ENCODE data around the gene DPYSL4. TPM values are rescaled to one million over a fixed set of nuclear protein-coding genes. Genes with fewer than 3 reads are reported as not detected.

The DPYSL4 gene
- total RNA-seq, 1 donor from 2014 or later = 1.8 TPM

GRCh38 chr10:132176623-132177500 is 9.9 kb upstream of the DPYSL4 start:
- no peak for DNase-seq (ENCODE audit: low spot score)

- DNase-seq (ENCODE audit: low spot score) = no peak
Observed at GRCh38 chr10:132178046-132178445, 8.7 kb upstream of the DPYSL4 start.

GRCh38 chr10:132178672-132179545 is 7.8 kb upstream of the DPYSL4 start:
- no peak for DNase-seq (ENCODE audit: low spot score)

GRCh38 chr10:132179551-132180392 is 7.0 kb upstream of the DPYSL4 start:
- no peak for DNase-seq (ENCODE audit: low spot score)

- DNase-seq (ENCODE audit: low spot score) = no peak
Observed at GRCh38 chr10:132180736-132181135, 6.0 kb upstream of the DPYSL4 start.

GRCh38 chr10:132181691-132182425 is 4.9 kb upstream of the DPYSL4 start:
- DNase-seq (ENCODE audit: low spot score) = no peak

- no peak for DNase-seq (ENCODE audit: low spot score)
Observed at GRCh38 chr10:132182591-132182990, 4.2 kb upstream of the DPYSL4 start.

GRCh38 chr10:132183046-132183445 is 3.7 kb upstream of the DPYSL4 start:
- DNase-seq (ENCODE audit: low spot score) = no peak

GRCh38 chr10:132184816-132185593 is 1.7 kb upstream of the DPYSL4 start:
- no peak for DNase-seq (ENCODE audit: low spot score)

GRCh38 chr10:132185601-132186487 is 904 bp upstream of the DPYSL4 start:
- DNase-seq (ENCODE audit: low spot score) = no peak

- no peak for DNase-seq (ENCODE audit: low spot score)
Observed at GRCh38 chr10:132187430-132188138, 836 bp downstream of the DPYSL4 start.

- DNase-seq (ENCODE audit: low spot score) = no peak
Observed at GRCh38 chr10:132188331-132188730, 1.6 kb downstream of the DPYSL4 start.

- DNase-seq (ENCODE audit: low spot score) = no peak
Observed at GRCh38 chr10:132189016-132189415, 2.3 kb downstream of the DPYSL4 start.

- DNase-seq (ENCODE audit: low spot score) = no peak
Observed at GRCh38 chr10:132189810-132190422, 3.2 kb downstream of the DPYSL4 start.

- no peak for DNase-seq (ENCODE audit: low spot score)
Observed at GRCh38 chr10:132192076-132192975, 5.6 kb downstream of the DPYSL4 start.

- no peak for DNase-seq (ENCODE audit: low spot score)
Observed at GRCh38 chr10:132192991-132193665, 6.4 kb downstream of the DPYSL4 start.
